ENCODE results near the gene HDAC9. TPM values are rescaled to one million over a fixed set of nuclear protein-coding genes. Genes with fewer than 3 reads are reported as not detected.

Gene HDAC9
- total and polyA plus RNA-seq, 2 experiments from 2014 or later, result 3.7 to 9.4 TPM

DNA sequence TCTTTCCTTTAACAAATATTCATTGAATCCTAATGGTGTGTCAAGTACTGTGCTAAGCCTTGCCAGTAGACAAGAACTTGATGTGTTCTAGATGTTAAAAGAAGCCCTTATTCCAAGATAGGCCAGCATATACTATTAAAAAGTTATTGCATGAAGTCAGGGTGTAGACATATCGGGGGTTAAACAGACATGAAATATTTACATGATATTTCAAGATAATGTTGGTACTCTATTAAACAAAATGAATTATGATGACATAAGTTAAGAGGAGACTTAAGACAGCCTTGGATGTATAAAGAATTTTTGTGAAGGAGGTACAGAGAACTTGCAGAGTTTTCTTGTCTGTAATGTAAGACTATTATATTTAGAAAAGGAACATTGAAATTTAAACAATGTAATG lies 44.8 kb downstream of the HDAC9 start:
- no peak overlapping the region for H3K27ac ChIP-seq
- 66% methylated on average over 1 of the region's 1 CpG for WGBS (ENCODE audit: low lambda C conversion rate, missing lambda C conversion rate)
- no peak overlapping the region for H3K4me3 ChIP-seq
- no peaks in the 10 kb centered on the region for H4K20me1 ChIP-seq (ENCODE audit: insufficient read depth, poor library complexity, severe bottlenecking)
- H3K79me2 ChIP-seq, result no peaks in the 10 kb centered on the region
- H3K9me3 ChIP-seq (ENCODE audit: low read depth), result no peaks in the 10 kb centered on the region
- H3K36me3 ChIP-seq (replicated peaks; ENCODE audit: insufficient read depth, low read depth), result no peaks in the 10 kb centered on the region
- H3K9me2 ChIP-seq (replicated peaks; ENCODE audit: insufficient read depth), result no peaks in the 10 kb centered on the region
- H2AFZ ChIP-seq, result no peak overlapping the region
- no peak overlapping the region for H3K4me2 ChIP-seq
- DNase-seq (ENCODE audit: low spot score), result no peak
- no peak for TF ChIP-seq EZH2phosphoT487 (IDR thresholded peaks at IDR 0.05; ENCODE audit: low read depth, severe bottlenecking, unreplicated experiment)
- TF ChIP-seq CTCF (IDR thresholded peaks at IDR 0.05; ENCODE audit: poor library complexity), result no peak
- no peak for TF ChIP-seq EZH2 (IDR thresholded peaks at IDR 0.05; ENCODE audit: borderline replicate concordance)
- H3K27me3 ChIP-seq, result no peaks in the 10 kb centered on the region
- H3K4me1 ChIP-seq (ENCODE audit: insufficient read depth), result peaks cover 4% of the 10 kb centered on the region

- peaks cover 4% of the 10 kb centered on the region for H3K4me1 ChIP-seq (ENCODE audit: insufficient read depth)
- no peaks in the 10 kb centered on the region for H3K79me2 ChIP-seq
- H3K36me3 ChIP-seq (replicated peaks; ENCODE audit: insufficient read depth, low read depth), result no peaks in the 10 kb centered on the region
- no peak overlapping the region for H2AFZ ChIP-seq
- TF ChIP-seq EZH2phosphoT487 (IDR thresholded peaks at IDR 0.05; ENCODE audit: low read depth, severe bottlenecking, unreplicated experiment) (no peak), CTCF (IDR thresholded peaks at IDR 0.05; ENCODE audit: poor library complexity) (no peak), EZH2 (IDR thresholded peaks at IDR 0.05; ENCODE audit: borderline replicate concordance) (no peak)
- no peaks in the 10 kb centered on the region for H3K9me2 ChIP-seq (replicated peaks; ENCODE audit: insufficient read depth)
- H3K27me3 ChIP-seq, result no peaks in the 10 kb centered on the region
- H4K20me1 ChIP-seq (ENCODE audit: insufficient read depth, poor library complexity, severe bottlenecking), result no peaks in the 10 kb centered on the region
- H3K4me2 ChIP-seq, result no peak overlapping the region
- 81% methylated on average over 4 of the region's 4 CpGs for WGBS (ENCODE audit: low lambda C conversion rate, missing lambda C conversion rate)
- no peak overlapping the region for H3K27ac ChIP-seq
- H3K9me3 ChIP-seq (ENCODE audit: low read depth), result no peaks in the 10 kb centered on the region
- H3K4me3 ChIP-seq, result no peak overlapping the region
- no peak for DNase-seq (ENCODE audit: low spot score)
Measured at GRCh38 chr7:18541181-18541870, 45.8 kb downstream of the HDAC9 start.

DNA sequence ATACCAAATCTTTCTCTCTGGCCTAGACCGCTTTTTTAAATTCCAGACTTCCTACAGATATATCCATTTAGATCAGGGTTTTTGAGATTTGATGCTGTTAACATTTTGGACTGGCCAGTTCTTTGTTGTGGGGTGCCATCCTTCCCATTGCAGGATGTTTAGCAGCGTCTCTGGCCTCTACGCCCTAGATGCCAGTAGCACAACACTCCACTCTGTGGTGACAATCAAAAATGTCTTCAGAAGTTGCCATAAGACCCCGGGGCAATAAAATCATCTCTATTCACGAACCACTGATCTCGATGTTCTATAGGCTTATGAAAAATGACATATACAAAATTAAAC lies 46.3 kb downstream of the HDAC9 start:
- H3K27ac ChIP-seq, result no peak overlapping the region

More for the DNA sequence above, 46.3 kb downstream of the HDAC9 start:
- no peak overlapping the region for H3K4me3 ChIP-seq
- no peaks in the 10 kb centered on the region for H4K20me1 ChIP-seq (ENCODE audit: insufficient read depth, poor library complexity, severe bottlenecking)
- no peak for TF ChIP-seq CTCF (IDR thresholded peaks at IDR 0.05; ENCODE audit: poor library complexity)
- TF ChIP-seq EZH2phosphoT487 (IDR thresholded peaks at IDR 0.05; ENCODE audit: low read depth, severe bottlenecking, unreplicated experiment), result no peak
- no peak for TF ChIP-seq EZH2 (IDR thresholded peaks at IDR 0.05; ENCODE audit: borderline replicate concordance)
- H3K9me2 ChIP-seq (replicated peaks; ENCODE audit: insufficient read depth), result no peaks in the 10 kb centered on the region
- no peaks in the 10 kb centered on the region for H3K27me3 ChIP-seq
- no peak overlapping the region for H3K4me2 ChIP-seq
- no peaks in the 10 kb centered on the region for H3K9me3 ChIP-seq (ENCODE audit: low read depth)
- H2AFZ ChIP-seq, result no peak overlapping the region
- peaks cover 4% of the 10 kb centered on the region for H3K4me1 ChIP-seq (ENCODE audit: insufficient read depth)
- H3K79me2 ChIP-seq, result no peaks in the 10 kb centered on the region
- no peaks in the 10 kb centered on the region for H3K36me3 ChIP-seq (replicated peaks; ENCODE audit: insufficient read depth, low read depth)
- no peak for DNase-seq (ENCODE audit: low spot score)
- 78% methylated on average over 6 of the region's 6 CpGs for WGBS (ENCODE audit: low lambda C conversion rate, missing lambda C conversion rate)

Measured in hepatocyte (in vitro differentiated cells).